NCI-H187 (cell line): ENCODE measurements around the gene ISG15.
"Not testable (repeated sequence)": the region's sequence is repeated elsewhere in the genome, so short reads cannot be mapped to it uniquely, and the experiment has no call there.

Experiments
- DNase-seq, 2 experiments: peaks; one replicate each; lab custom pipeline; 2025; lab: John Stamatoyannopoulos, UW

Gene ISG15

DNA sequence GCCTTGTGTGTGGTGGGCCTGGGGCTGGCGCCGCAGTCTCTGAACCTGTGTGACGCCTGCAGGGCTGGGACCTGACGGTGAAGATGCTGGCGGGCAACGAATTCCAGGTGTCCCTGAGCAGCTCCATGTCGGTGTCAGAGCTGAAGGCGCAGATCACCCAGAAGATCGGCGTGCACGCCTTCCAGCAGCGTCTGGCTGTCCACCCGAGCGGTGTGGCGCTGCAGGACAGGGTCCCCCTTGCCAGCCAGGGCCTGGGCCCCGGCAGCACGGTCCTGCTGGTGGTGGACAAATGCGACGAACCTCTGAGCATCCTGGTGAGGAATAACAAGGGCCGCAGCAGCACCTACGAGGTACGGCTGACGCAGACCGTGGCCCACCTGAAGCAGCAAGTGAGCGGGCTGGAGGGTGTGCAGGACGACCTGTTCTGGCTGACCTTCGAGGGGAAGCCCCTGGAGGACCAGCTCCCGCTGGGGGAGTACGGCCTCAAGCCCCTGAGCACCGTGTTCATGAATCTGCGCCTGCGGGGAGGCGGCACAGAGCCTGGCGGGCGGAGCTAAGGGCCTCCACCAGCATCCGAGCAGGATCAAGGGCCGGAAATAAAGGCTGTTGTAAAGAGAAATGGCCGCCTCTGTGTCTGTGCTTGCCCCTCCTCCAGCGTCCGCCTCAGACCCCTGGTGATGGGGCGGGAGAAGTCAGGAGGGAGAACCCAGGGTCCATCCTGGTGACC lies 788 bp downstream of the ISG15 start:
- DNase-seq, result no peak

DNA sequence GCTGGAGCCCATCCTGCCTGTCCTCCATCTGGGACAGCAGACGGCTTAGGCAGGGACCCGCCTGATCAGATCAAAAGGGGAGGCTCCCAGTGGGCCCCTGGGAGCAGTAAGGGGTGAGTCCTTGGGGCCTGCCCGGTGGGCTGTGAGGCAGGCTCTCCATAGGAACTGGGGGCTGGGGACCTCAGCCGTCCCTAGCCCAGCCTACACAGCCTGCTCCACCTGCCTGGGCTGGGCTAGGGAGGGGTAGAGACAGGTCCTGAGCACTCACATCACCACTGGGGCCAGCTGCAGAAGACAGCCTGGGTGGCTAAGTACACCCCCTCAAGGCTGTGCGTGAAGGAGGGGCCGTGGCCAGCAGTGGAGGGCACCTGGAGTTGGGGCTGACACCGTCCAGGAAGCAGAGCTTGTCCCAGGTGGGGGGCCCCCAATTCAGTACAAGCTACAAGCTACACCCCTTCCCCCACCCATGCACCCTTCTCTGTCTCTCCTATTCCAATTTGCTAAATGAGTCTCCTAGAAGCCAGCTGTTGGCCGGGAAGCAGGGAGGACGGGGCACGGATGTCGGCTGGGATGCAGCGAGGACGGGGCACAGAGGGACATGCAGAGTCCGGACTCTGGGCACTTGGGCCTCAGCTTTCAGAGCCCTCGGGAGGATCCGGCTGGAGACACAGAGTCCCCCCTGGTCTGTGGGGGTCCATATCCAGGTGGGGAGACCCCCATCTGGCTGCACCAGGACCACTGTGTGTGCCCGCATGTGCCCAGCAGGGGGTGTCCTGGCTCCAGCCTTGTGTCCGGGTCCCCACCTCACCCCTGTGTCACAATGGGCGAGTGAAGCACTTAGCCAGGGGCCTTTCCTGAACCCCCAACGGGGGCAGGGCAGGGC lies 1.7 kb downstream of the ISG15 start:
- no peak for DNase-seq

DNA sequence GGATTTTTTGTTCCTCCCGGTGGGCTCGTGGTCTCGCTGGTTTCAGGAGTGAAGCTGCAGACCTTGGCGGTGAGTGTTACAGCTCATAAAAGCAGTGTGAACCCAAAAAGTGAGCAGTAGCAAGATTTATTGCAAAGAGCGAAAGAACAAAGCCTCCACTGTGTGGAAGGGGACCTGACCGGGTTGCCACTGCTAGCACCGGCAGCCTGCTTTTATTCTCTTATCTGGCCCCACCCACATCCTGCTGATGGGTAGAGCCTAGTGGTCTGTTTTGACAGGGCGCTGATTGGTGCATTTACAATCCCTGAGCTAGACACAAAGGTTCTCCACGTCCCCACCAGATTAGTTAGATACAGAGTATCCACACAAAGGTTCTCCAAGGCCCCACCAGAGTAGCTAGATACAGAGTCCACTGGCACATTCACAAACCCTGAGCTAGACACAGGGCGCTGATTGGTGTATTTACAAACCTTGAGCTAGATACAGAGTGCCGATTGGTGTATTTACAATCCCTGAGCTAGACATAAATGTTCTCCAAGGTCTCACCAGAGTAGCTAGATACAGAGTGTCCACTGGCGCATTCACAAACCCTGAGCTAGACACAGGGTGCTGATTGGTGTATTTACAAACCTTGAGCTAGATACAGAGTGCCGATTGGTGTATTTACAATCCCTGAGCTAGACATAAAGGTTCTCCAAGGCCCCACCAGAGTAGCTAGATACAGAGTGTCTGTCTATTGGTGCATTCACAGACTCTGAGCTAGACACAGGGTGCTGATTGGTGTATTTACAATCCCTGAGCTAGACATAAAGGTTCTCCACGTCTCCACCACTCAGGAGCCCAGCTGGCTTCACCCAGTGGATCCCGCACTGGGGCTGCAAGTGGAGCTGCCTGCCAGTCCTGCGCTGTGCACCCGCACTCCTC lies 4.4 kb downstream of the ISG15 start:
- not testable (repeated sequence) for DNase-seq

DNA sequence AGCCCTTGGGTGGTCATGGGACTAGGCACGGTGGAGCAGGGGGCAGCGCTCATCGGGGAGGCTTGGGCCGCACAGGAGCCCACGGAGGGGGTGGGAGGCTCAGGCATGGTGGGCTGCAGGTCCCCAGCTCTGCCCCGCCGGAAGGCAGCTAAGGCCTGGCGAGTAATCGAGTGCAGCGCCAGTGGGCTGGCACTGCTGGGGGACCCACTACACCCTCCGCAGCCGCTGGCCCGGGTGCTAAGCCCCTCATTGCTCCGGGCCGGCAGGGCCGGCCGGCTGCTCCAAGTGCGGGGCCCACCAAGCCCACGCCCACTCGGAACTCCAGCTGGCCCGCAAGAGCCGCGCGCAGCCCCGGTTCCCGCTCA lies 5.0 kb downstream of the ISG15 start:
- not testable (repeated sequence) for DNase-seq

DNA sequence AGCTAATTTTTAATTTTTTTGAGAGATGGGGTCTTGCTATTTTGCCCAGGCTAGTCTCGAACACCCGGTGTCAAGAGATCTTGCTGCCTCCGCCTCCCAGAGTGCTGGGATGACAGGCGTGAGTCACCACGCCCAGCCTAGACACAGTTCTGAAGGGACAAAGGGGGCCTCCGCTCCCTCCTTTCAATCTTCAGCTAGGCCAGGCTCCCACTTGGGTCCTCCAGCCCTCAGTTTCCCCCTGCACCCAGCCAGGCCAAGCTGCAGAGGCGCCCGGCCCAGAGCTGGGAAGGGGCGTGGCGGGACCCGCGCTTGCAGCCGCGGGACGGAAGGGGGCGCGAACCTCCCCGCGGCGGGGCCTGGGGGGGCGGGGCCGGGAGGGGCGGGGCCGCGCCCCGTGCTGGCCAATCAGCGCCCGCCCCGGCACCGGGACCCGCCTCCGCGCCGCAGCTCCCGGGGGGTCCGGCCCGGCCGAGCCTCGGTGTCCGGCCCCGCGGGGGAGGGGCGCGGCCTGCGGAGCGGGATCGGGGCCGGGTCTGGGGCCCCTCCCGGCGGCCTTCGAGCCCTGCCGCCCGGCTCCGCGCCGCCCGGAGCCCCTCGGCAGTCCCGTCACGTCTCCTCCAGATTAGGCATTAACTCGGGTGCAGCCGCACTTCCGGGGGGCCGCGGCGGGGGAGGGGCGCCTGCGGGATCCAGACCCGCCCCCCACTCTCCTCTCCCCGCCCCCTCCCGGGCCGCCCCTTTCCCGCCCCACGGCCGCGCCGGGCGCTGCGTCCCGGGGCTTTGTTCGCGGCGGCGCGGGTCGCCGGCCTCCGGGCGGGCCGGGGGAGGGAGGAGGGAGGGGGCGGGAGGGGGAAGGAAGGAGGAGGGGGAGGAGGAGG lies 6.1 kb downstream of the ISG15 start:
- peak; percentile 62 to 74 for DNase-seq

DNA sequence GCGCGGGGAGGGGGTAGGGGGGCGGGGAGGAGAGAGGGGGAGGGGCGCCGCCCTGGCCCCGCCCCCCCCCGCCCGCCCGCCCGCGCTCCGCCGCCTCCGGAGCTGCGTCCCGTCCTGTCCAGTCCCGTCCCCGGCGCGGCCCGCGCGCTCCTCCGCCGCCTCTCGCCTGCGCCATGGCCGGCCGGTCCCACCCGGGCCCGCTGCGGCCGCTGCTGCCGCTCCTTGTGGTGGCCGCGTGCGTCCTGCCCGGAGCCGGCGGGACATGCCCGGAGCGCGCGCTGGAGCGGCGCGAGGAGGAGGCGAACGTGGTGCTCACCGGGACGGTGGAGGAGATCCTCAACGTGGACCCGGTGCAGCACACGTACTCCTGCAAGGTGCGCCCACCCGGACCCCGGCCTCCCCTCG lies 6.7 kb downstream of the ISG15 start, which contains the start of gene AGRN:
Gene AGRN, plus strand, starts transcription at position 121 of the 405 bp plus-strand sequence. Its CDS starts 53 bp downstream, at position 174.
- DNase-seq, result no peak

DNA sequence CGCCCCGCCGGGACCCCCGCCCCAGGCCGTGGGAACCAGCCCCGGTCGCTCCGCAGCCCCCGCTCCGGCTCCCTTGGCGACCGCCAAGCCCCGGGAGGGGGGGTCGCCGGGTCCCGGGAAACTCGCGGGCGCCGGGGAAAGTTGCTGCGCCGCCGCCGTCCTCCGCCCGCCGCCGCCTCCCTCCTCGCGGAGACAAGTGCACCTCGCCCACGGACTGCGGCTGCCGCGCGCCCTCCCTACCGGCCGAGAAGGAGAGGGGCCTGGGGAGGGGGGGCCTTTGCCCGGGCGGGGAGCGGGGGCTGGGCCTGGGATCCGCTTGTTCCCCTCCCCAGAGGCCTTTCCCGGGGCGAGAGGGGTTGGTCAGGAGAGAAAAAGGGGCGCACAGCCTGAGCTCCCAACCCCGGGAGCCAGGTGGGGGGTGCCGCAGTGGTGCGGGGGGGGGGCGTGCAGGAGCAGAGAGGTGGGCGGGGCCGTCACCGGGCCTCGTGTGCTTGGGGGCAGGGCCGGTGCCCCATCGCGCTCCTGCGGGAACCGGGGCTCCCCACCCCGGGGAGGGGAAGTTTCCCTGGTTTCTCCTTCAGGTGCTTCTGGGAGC lies 7.2 kb downstream of the ISG15 start:
- no peak for DNase-seq

DNA sequence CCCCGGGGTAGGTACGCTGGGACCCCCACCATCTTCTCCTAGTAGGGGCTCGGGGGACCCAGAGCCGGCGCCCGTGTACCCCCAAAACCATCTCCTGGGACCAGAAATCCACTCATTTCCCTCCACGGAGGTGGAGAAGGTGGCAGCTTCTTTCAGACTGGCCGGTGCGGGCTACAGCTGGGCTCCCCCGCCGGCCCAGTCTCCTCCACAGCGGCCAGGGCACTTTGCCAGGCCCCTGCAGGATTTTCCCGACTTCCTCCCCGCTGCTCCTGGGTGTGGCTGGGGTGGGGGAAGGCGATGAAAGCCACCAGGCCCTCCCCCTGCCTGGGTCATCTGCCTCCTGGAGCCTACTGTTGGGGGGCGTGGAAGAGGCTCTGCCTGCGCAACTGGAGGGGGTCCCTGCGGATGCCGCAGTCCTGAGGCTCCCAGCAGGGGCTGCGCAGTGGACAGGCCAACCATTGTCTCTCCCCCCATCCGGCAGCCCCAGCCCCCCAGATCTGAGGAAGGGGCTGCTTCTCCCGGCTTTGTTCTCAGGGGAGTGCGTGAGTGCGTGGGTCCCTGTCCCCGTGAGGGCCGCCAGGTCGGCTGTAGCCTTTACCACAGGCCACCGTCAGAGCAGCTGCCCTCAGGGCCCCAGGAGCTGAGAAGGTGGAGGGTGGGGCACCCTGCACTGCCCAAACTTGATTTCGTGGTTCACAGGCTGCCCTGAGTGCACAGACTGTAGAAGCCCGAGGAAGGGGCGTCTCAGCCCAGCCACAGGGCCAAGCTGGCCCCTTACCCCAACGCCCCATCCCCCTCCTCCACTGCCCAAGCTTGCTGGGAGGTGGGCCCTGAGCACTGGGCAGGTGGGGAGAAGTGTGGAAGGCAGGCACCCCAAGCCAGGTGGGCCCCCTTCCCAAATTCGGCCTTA lies 8.0 kb downstream of the ISG15 start:
- DNase-seq, result no peak

DNA sequence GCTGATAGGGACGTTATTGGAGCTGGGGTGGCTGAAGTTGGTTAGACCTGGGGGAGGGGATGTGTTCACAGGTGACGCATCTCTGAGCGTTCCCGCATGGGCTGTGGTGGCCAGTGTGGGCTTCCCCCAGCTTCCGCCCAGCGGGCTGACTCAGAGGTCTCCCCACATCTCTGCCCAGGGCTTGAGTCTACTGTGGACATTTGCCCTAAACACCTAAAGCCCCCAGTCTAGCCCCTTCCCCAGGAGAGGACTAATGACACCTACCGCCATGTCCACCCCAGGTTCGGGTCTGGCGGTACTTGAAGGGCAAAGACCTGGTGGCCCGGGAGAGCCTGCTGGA lies 8.6 kb downstream of the ISG15 start:
- DNase-seq, result no peak

DNA sequence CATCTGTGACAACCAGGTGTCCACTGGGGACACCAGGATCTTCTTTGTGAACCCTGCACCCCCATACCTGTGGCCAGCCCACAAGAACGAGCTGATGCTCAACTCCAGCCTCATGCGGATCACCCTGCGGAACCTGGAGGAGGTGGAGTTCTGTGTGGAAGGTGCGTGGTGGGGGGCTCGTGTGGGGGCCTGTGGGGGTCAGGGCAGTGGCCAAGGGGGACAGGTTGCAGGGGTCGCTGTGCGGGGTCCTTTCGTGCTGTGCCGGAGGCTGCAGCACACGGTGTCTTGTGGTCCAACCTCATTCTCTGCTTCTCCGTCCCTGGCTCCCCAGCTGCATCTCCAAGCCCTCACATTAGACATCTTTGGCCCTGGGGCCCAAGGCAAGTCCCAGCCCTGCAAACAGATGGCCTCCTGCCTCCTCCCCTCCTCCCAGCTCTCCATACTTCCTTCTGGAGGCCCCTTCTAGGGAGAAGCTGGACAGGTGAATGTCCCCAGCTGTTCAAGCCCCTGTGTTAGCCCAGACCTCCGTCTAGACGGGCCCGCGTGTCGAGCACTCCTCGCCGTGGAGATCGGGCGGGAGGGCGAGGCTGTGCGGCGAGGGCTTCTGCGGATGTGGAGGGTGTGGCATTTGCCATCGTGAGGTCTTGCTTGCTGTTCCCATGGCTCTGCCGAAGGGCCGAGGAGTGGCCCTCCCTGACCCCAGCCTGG lies 9.2 kb downstream of the ISG15 start:
- DNase-seq, result no peak

DNA sequence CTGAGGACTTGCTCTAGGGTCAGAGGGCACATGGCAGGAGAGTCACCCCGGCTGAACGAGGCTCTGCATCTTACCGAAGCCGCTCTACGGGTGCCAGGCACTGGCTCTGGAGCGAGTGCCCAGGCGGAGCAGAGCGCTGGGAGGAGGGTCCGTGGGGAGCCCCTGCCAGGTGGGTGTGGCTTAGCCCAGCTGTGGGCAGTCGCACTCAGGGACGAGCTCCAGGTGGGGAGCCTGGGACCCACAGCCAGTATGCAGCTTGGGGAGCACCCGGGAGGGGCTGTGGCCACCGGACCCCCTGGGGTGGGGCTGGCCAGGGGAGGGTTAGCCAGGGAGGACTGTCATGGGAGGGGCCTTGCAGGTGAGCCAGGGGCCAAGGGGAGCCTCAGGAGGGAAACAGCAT lies 10.4 kb downstream of the ISG15 start:
- no peak for DNase-seq

DNA sequence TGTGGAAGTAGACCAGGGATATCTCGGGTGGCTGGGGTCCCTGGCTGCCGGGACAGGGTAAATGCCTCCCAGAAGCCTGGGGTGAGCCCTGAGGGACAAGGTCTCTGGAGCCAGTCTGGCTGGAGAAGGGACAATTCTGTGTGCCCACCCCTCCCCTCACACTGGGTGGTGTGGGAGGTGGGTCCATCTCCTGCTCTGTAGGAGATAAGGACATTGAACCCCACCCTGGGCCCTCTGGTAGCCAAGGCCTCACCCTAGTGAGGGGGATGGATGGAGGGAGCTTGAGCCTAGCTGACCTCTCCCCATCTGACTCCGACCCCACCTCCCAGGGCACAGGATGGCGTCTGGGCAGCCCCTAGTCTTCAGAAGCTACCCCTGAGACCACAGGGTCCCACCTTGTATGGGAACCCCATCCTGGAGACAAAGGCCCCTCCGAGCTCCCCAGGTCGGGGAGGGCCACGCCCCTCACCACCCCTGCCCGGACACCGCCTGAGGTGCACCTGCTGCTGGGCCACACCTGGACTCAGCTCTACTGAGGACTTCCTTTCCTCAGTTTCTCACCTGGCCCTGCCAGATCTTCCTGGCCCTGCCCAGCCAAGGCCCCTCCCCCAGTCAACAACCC lies 11.0 kb downstream of the ISG15 start:
- no peak for DNase-seq

DNA sequence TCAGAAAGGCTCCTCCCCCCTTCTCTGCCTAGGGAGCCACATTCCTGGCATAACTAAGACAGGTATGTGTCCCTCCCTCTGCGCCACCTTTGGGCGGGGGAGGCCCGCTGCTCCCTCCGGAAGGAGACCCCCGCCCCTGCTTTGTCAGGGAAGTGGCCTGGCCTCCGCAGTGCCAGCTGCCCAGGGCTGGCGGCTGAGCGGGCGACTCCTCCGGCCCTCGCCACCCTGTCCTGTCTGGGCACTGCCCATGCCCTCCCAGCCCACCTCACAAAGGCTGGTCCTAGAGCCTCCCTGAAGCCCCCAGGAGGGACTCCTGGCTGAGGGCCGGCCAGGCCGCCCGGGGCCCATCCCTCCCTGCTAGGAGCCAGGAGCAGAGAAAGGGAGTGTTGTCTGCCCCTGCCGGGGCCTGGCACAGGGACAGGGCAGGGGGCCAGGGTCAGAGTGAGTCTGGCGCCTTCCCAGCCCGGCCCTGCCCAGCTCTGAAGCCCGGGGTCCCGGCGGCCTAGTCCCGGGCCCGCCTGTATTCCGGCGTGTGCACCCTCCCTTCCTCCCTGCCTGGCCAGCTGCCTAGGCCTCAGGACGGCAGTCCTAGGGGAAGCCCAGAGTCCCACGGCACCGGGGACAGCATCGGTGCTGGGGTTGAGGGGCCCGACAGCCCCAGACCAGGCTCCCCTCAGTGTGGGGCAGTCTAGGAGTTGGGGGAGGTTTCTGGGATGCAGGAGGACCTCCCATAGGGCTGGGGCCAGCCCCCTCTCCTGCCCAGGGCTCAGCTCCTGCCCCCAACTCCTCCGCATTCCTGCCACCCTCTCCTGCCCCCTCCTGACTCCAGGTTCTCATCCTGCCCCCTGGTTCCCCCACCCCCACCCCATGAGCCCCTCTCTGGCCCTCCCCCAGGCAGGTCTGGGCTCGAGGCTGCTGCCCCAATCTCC lies 11.7 kb downstream of the ISG15 start:
- DNase-seq, result no peak

DNA sequence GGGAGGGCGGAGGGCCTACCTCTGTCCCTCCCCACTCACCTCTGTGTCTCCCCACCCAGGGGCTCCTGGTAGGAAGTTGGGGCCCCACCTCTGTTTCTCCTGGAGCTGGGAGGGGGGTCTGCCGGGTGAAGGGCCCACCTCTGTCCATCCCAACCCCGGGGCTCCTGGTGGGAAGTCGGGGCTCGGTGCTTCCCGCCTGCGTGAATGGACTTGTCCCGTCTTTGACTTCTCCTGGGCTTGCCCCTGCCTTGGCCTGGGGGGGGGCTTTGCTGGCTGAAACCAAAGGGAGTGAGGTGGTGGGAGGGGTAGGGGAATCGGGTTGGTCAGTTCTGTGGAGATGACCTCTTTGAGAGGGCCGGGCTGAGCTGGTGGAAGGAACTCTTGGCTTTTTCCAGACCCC lies 12.4 kb downstream of the ISG15 start:
- DNase-seq, result no peak

DNA sequence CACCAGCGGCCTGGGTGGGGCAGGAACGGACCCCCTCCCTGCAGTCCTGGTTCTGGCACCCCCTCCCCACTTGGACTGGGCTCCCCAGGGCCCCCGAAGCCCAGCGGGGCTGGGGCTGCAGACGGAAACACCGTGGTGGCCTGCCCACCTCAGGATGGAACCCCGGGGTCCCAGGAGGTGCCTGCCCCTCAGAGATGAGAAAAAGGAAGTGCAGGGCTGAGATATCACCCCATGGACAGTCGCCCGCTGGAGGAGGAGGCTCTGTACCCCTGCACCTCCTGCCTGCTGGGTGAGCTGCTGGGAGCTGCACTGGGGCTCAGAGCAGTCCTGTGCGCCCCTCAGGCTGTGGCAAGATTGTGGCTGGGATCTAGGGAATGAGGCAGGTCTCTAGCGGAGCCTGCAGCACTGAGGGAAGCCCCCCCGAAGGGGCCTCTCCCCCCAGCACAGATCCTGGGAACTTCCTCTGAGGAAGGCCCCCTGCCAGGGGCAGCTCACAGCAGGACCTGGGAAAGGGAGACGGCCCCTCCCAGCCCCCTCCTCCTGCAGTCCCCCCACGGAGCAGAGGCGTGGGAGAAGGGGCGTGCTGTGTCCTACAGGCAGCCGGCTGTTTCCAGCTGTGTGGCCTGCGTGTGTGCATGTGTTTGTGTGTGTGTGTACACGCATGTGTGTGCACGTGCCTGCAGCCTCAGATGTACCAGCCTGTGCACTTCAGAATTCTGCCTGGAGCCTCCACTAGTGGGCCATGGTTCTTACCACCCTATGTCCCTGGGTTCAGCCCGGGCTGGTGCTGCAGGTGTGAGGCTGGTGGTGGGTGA lies 13.5 kb downstream of the ISG15 start:
- no peak for DNase-seq

DNA sequence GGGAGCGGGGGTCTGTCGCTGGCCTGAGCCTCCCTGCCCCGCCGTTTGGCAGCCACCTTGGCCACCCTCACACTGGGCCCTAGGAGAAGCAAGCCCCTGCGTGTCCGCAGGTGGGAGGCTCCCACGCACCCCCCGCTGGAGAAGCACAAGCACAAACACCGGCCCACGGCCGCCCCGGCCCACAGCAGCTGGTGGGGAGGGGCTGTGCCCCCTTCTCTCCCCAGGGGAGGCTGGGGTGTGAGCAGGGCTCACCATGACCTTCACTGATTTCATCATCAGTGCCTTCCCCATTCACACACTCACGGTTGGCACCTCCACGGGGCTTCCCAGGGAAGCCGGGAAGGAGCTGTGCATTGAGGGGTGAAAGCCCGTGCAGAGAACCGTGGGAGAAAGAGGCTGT lies 14.5 kb downstream of the ISG15 start:
- no peak for DNase-seq
